Ectodermal cell (in vitro differentiated cells): ENCODE data around the gene CELSR3.
A peak's percentile ranks its signal among the peaks of the same experiment; 100 is the strongest.

Experiments used
- H3K27ac ChIP-seq: 2 replicates; pipeline ENCODE4 v1.7.0; 2013; ENCODE audit warnings: mild to moderate bottlenecking, low read depth, low read length; ENCODE audit not compliant: insufficient read depth, poor library complexity, severe bottlenecking
- H3K27me3 ChIP-seq: 2 replicates; pipeline ENCODE4 v1.7.0; 2013; ENCODE audit warnings: mild to moderate bottlenecking, low read length; ENCODE audit not compliant: insufficient read depth, control insufficient read depth, poor library complexity, severe bottlenecking
- H3K36me3 ChIP-seq: one replicate; pipeline ENCODE4 v1.7.0; 2013; ENCODE audit warnings: low read length; ENCODE audit not compliant: control insufficient read depth, insufficient read depth
- H3K4me1 ChIP-seq: one replicate; pipeline ENCODE4 v1.7.0; 2013; ENCODE audit warnings: low read length; ENCODE audit not compliant: control insufficient read depth, insufficient read depth
- H3K4me3 ChIP-seq: 2 replicates; pipeline ENCODE4 v1.7.0; 2013; ENCODE audit warnings: low read depth, low read length, control low read depth; ENCODE audit not compliant: insufficient read depth
- H3K9me3 ChIP-seq: 2 replicates; pipeline ENCODE4 v1.7.0; 2013; ENCODE audit warnings: mild to moderate bottlenecking, low read length, moderate library complexity; ENCODE audit not compliant: control insufficient read depth
- WGBS, 2 experiments: methylation state at CpG; one replicate each; pipeline ENCODE4 v1.1.7; 2013; ENCODE audit warnings: missing lambda C conversion rate in 2 of 2; 5-methylcytosine and 5-hydroxymethylcytosine counted together

Gene CELSR3

GRCh38 chr3:48651771-48652170, 10.9 kb downstream of the CELSR3 start:
- Histone ChIP-seq H3K36me3 (peaks cover 23% of the 10 kb centered on the region), H3K4me1 (peaks cover 3% of the 10 kb centered on the region), H3K4me3 (no peak overlapping the region), H3K27ac (no peak overlapping the region), H3K9me3 (no peaks in the 10 kb centered on the region), H3K27me3 (peaks cover 3% of the 10 kb centered on the region)
- 90 to 93% methylated on average over 11 of the region's 11 CpGs for WGBS, 2 experiments

DNA sequence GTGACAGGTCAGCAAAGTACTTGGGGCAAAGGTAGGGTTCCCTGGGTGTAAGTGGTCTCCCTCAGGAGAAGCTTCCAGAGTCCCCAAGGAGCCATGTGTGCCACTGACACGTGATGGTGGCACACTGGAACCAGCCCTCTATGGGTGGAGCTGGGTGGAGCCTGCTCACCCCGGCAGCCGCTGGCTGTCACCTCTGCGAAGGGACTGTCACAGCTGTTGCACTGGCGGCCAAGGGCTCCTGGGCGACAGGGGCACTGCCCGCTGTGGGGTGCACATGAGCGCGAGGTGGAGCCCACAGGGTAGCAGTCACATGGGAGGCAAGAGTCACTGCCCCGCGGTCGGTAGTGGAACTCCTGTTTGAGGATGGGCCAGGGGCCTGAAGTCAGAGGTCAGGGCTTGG, 12.0 kb downstream of the CELSR3 start:
- H3K4me3 ChIP-seq: no peak overlapping the region
- H3K36me3 ChIP-seq: peaks cover 25% of the 10 kb centered on the region
- no peaks in the 10 kb centered on the region for H3K9me3 ChIP-seq
- no peak overlapping the region for H3K27ac ChIP-seq
- H3K4me1 ChIP-seq: peaks cover 3% of the 10 kb centered on the region
- peaks cover 3% of the 10 kb centered on the region for H3K27me3 ChIP-seq
- WGBS, 2 experiments: 95% methylated on average over 12 of the region's 12 CpGs

DNA sequence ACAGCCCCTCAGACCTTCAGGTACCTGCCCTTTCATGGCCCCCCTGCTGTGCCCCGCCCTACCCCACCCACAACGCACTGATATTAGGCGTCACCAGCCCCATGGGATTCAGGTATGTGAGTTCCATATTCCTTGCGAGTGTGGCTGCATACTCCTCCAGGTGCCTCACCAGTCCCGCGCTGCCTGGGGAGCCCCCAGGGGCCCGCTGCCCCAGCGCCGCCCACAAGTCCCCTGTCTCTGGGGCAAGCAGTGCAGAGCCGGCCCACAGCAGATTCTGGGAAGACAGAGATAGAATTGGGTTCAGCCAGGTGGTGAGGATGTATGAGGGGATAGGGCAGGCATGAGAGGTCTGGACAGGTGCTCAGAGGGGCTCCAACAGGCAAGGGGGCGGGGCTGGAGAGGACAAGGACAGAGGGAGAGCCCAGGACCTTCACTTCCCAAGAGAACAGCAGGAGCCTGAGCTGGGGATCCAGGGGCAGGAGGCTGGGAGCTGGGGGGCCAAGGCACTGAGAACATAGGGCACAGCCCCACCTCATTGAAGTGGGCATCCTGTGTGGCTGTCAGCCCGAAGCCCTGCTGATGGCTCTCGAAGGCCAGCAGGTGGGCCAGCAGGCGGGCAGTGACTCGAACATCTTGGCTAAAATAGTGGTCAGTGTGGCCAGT, 14.4 kb downstream of the CELSR3 start:
- peaks cover 27% of the 10 kb centered on the region for H3K36me3 ChIP-seq
- 94 to 95% methylated on average over 15 of the region's 15 CpGs for WGBS, 2 experiments
- no peak overlapping the region for H3K27ac ChIP-seq
- H3K4me3 ChIP-seq: no peak overlapping the region
- H3K27me3 ChIP-seq: no peaks in the 10 kb centered on the region
- no peaks in the 10 kb centered on the region for H3K4me1 ChIP-seq
- H3K9me3 ChIP-seq: no peaks in the 10 kb centered on the region

DNA sequence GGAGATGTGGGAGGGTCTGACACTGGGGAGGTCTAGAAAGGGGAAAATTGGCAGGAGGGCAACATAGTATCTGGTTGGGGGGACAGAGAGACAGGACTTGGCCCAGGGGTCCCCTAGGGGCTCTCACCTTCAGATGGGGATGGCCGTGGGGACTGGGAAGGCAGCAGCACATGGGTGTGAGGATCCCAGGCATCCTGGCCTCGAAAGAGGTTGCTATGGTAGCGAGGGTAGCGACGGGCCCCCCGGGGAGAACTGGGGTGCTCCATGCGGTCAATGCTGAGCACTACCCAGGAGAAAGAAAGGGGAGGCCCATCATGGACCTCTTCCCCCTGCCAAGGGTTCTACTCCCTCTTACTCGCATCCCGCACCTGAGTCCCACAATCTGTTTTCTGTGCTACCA, 15.0 kb downstream of the CELSR3 start:
- no peak overlapping the region for H3K27ac ChIP-seq
- no peaks in the 10 kb centered on the region for H3K9me3 ChIP-seq
- no peaks in the 10 kb centered on the region for H3K4me1 ChIP-seq
- peaks cover 30% of the 10 kb centered on the region for H3K36me3 ChIP-seq
- WGBS, 2 experiments: 93 to 94% methylated on average over 9 of the region's 9 CpGs
- no peak overlapping the region for H3K4me3 ChIP-seq
- H3K27me3 ChIP-seq: no peaks in the 10 kb centered on the region

DNA sequence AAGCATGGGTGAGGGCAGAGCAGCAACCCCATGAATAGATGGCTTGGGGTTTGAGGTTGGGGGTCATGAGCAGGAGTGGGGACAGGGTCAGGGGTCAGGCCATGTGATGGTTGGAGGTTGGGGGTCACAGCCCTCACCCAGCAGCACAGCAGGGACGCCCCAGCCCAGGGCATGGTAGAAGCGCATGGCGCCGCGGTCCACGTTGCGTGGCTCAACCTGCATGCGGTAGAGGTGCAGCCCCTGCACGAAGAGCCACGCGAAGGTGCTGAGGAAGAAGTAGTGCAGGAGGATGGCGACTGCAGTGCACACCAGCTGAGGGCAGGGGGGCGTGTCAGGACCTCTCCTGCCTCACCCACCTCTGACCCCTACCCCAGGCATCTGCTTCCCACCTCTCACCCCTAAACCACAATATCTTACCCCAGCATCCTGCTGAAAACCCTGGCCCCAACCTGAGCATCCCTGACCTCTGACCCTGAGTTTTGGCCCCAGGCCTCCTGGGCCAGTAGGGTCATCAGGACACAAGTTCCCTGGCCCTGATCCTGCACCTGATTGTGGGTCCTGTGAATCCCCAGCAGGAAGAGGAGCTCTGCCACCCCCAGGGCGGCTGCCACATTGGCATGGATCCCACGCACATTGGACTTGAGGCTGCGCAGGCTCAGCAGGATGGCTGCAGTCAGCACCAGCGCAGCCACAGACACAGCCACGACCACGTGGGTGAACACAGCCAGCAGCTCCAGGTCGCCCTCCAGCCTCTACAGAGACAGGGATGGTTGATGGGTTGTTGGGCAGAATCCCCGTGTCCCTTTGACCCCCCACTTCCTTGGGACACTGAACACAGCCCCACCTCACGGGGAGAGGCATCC, 17.6 kb downstream of the CELSR3 start:
- Histone ChIP-seq H3K27ac (no peak overlapping the region), H3K9me3 (no peaks in the 10 kb centered on the region), H3K4me3 (no peak overlapping the region), H3K4me1 (no peaks in the 10 kb centered on the region), H3K36me3 (peaks cover 30% of the 10 kb centered on the region), H3K27me3 (no peaks in the 10 kb centered on the region)
- WGBS, 2 experiments: 94 to 95% methylated on average over 22 of the region's 22 CpGs

DNA sequence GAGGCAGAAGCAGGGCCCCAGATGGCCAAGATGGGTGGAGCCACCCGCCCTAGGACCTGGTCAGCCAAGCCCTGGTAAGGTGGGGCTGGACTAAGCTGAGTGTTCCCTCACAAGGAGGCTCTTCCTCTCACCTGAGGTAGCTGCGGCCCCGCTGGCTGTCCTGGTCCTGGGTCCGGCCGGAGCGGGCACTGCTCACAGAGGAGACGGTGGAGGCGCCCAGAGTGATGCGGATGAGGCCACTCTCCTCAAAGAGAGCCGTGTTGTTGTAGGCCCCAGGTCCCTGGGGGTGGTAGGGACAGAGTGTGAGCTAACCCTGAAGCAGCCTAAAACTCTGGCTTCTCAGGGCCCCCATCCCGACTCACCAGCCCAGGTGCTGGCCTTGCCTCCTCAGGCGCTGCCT, 20.1 kb downstream of the CELSR3 start:
- H3K27me3 ChIP-seq: no peaks in the 10 kb centered on the region
- 94 to 96% methylated on average over 12 of the region's 12 CpGs for WGBS, 2 experiments
- H3K4me1 ChIP-seq: no peaks in the 10 kb centered on the region
- H3K36me3 ChIP-seq: peaks cover 28% of the 10 kb centered on the region
- no peak overlapping the region for H3K4me3 ChIP-seq
- H3K9me3 ChIP-seq: no peaks in the 10 kb centered on the region
- H3K27ac ChIP-seq: no peak overlapping the region

GRCh38 chr3:48641396-48641795, 21.3 kb downstream of the CELSR3 start:
- Histone ChIP-seq H3K27ac (no peak overlapping the region), H3K36me3 (peaks cover 28% of the 10 kb centered on the region), H3K4me1 (peaks cover 3% of the 10 kb centered on the region), H3K9me3 (no peaks in the 10 kb centered on the region), H3K27me3 (no peaks in the 10 kb centered on the region), H3K4me3 (no peak overlapping the region)
- WGBS, 2 experiments: 95 to 96% methylated on average over 3 of the region's 3 CpGs

GRCh38 chr3:48639944-48640606, 22.6 kb downstream of the CELSR3 start:
- no peaks in the 10 kb centered on the region for H3K27me3 ChIP-seq
- no peaks in the 10 kb centered on the region for H3K9me3 ChIP-seq
- no peak overlapping the region for H3K27ac ChIP-seq
- peaks cover 5% of the 10 kb centered on the region for H3K4me1 ChIP-seq
- 94 to 96% methylated on average over 38 of the region's 38 CpGs for WGBS, 2 experiments
- H3K4me3 ChIP-seq: no peak overlapping the region
- H3K36me3 ChIP-seq: peaks cover 22% of the 10 kb centered on the region

- Histone ChIP-seq H3K9me3 (no peaks in the 10 kb centered on the region), H3K27me3 (no peaks in the 10 kb centered on the region), H3K4me1 (peaks cover 11% of the 10 kb centered on the region), H3K27ac (no peak overlapping the region), H3K4me3 (no peak overlapping the region), H3K36me3 (peaks cover 10% of the 10 kb centered on the region)
- 74% methylated on average over 6 of the region's 6 CpGs for WGBS, 2 experiments
Observed at GRCh38 chr3:48637305-48637704, 25.4 kb downstream of the CELSR3 start.

DNA sequence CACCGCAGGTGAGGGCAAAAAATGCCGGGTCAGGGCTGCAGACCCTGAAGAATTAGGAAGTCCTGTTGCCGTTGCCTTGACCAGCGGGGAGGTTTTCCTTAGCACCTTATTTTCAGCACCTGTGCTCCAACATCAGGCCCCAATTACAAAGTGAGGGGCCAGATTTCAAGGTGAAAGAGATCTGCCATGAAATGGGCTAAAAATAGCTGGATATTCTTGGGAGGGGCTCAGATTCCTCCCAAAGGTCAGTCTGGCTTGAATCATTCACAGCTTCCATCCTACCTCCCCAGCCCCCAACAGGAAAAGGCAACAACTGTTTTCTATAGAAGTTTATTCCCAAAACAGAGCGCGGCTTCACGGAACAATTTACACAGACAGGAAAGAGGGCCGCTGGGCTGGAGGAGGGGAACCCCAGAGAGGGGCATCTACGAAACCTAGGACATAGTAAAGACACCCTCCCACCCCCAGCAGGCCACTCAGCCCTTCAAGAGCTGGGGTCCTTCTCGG, 26.5 kb downstream of the CELSR3 start:
- peaks cover 14% of the 10 kb centered on the region for H3K36me3 ChIP-seq
- H3K27ac ChIP-seq: peak overlapping the region; percentile 70
- H3K4me1 ChIP-seq: peaks cover 11% of the 10 kb centered on the region
- H3K4me3 ChIP-seq: peak overlapping the region; percentile 81
- H3K9me3 ChIP-seq: no peaks in the 10 kb centered on the region
- 29 to 32% methylated on average over 10 of the region's 10 CpGs for WGBS, 2 experiments
- H3K27me3 ChIP-seq: no peaks in the 10 kb centered on the region
